ENCODE measurements around the gene ENO2.

The ENO2 gene

GRCh38 chr12:6914947-6915788 is 788 bp downstream of the ENO2 start:
- DNase-seq: no peak

DNA sequence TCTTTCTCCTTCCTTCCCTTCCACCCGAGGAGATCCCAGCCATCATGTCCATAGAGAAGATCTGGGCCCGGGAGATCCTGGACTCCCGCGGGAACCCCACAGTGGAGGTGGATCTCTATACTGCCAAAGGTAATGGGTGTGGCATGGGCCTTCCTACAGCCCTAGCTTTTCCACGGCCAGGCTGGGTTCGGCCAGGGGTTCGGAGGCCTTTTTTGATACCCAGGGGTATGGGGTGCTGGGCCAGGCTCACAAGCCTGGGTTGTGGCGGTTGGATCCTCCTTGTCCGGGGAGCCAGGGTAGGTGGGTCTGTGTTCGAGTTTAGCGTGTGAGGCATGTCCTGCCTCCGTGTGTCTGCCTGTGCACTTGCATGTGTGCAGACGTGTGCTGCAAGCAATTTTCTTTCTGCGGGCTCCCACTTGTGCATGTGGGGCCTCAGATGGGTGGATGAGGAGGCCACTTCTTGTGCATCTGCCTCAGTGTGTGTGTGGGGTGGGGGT is 1.5 kb downstream of the ENO2 start:
- no peak for DNase-seq

- no peak for DNase-seq
Measured at GRCh38 chr12:6916426-6917200, 2.2 kb downstream of the ENO2 start.

DNA sequence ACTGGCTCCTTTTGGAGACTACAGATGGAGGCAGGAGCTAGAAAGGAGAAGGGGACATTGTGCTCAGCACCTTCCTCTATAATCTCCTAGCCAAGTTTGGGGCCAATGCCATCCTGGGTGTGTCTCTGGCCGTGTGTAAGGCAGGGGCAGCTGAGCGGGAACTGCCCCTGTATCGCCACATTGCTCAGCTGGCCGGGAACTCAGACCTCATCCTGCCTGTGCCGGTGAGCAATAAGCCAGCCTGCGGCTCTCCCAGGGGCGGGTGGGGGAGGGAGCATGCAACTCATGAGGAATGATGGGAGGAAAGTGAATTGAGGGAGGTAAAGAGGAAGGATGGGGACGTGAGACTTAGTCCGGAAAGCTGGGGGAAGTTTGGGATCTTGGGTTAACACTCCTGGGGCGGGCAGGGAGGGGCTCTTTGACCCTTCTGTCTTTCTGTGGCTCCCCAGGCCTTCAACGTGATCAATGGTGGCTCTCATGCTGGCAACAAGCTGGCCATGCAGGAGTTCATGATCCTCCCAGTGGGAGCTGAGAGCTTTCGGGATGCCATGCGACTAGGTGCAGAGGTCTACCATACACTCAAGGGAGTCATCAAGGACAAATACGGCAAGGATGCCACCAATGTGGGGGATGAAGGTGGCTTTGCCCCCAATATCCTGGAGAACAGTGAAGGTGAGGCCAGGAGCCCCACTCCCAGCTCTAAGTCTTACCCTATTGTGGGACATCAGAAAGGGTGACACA is 3.3 kb downstream of the ENO2 start:
- DNase-seq: no peak

DNA sequence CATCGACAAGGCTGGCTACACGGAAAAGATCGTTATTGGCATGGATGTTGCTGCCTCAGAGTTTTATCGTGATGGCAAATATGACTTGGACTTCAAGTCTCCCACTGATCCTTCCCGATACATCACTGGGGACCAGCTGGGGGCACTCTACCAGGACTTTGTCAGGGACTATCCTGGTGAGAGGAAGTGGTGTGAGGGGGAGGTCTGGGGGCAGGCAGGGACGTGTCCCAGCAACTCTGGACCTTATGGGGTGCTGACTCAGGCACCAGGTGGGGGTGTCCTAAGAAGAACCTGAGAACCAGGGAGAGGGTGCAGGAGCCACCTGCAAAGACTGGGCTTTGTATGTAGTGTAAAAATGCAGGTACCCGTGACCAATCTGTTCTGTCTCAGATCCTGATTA is 5.2 kb downstream of the ENO2 start:
- DNase-seq: no peak

- no peak for DNase-seq
Measured at GRCh38 chr12:6921539-6921938, 7.2 kb downstream of the ENO2 start.

GRCh38 chr12:6921996-6922946 is 7.9 kb downstream of the ENO2 start:
- no peak for DNase-seq

DNA sequence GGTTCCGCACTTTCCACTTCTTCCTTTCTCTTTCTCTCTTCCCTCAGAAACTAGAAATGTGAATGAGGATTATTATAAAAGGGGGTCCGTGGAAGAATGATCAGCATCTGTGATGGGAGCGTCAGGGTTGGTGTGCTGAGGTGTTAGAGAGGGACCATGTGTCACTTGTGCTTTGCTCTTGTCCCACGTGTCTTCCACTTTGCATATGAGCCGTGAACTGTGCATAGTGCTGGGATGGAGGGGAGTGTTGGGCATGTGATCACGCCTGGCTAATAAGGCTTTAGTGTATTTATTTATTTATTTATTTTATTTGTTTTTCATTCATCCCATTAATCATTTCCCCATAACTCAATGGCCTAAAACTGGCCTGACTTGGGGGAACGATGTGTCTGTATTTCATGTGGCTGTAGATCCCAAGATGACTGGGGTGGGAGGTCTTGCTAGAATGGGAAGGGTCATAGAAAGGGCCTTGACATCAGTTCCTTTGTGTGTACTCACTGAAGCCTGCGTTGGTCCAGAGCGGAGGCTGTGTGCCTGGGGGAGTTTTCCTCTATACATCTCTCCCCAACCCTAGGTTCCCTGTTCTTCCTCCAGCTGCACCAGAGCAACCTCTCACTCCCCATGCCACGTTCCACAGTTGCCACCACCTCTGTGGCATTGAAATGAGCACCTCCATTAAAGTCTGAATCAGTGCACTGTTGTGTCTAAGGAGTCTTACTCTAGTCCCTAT is 8.8 kb downstream of the ENO2 start:
- DNase-seq: no peak

DNA sequence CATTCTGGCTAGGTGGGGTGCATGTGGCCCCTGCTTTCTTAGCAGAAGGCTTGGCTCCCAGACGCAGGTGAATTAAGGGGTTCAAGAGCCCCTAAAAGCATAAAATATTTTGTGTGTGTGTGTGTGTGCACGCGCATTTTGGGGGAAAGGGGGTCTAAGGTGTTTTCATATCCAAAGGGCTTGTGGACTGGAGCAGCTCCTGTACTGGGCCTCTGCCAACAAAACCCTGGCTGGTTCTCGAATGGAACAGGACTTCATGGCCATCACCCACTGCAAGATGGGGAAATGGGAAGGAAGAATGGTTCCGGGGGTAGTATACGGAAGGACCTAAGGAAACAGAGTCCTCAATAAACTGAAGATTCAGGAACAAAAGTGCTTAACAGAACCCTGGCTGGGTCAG is 9.5 kb downstream of the ENO2 start:
- DNase-seq: no peak

GRCh38 chr12:6925239-6925539 is 10.8 kb downstream of the ENO2 start:
- DNase-seq: no peak

- no peak for DNase-seq
Measured at GRCh38 chr12:6925540-6926279, 11.3 kb downstream of the ENO2 start.

DNA sequence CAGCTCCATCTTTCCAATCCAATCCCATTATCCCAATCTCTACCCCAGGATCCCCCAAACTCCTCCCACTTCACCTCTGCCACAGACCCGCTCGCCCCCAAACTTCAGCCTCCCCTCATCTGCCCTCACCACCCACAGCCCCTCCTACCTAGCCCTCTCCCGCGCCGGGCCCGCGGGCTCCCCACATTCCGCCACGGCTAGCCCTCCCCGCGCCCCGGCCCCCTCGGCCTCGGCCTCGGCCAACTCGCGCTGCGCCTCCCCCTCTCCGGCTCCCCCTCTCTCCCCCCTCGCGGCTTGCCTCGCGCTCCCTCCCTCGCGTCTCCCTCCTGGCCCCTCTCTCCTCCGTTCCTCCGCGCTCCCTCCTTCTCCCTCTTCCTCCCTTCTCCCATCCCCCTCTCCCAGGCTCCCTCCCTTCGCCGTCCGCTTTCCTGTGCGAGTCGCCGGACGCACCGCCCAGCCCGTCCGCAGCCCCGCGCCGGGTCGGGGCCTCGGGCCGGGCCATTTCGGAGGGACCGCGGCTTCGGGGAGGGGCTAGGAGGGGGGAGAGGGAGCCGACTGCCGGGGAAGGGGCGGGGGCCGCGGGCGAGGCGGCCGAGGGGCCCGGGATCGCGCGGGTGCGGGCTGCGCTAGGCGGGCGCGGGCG is 13.1 kb downstream of the ENO2 start, which contains the start of gene ATN1:
TSS of gene ATN1 (plus strand) at position 581 of the 643 bp plus-strand sequence. CDS start 6,043 bp downstream, outside the sequence.
- no peak for DNase-seq

DNA sequence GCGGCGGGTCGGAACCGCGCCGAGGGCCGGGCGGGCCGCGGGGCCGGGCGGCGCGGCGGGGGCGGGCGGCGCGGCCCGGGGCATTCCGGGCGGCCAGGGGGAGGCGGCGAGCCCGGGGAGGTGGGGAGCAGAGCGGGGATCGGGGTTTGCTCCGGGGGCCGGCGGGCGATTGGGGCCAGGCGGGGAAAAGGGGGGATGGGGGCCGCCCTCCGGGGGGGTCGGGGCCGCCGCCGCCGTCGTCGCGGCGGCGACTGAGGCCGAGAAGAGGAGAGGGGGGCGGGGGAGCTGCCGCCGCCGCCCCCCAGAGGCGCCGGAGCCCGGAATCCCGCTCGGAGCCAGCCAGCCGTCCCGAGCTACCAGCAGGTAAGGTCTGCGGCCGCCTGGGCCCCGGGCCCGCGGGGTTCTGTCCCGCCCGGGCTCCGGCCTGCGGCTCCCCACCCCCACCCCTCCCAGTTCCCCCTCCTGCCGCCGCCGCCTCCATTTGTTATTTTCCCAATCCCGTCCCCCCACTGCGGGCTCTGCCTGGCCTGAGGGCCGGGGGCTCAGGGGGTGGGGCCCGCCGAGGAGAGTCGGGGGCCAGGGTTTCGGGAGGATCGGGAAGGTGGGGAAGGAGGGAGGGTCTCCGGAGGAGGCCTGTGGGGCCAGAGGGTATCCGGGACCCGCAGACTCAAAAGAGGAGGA is 13.8 kb downstream of the ENO2 start:
- no peak for DNase-seq

- DNase-seq: no peak
Measured at GRCh38 chr12:6928703-6929407, 14.5 kb downstream of the ENO2 start.

DNA sequence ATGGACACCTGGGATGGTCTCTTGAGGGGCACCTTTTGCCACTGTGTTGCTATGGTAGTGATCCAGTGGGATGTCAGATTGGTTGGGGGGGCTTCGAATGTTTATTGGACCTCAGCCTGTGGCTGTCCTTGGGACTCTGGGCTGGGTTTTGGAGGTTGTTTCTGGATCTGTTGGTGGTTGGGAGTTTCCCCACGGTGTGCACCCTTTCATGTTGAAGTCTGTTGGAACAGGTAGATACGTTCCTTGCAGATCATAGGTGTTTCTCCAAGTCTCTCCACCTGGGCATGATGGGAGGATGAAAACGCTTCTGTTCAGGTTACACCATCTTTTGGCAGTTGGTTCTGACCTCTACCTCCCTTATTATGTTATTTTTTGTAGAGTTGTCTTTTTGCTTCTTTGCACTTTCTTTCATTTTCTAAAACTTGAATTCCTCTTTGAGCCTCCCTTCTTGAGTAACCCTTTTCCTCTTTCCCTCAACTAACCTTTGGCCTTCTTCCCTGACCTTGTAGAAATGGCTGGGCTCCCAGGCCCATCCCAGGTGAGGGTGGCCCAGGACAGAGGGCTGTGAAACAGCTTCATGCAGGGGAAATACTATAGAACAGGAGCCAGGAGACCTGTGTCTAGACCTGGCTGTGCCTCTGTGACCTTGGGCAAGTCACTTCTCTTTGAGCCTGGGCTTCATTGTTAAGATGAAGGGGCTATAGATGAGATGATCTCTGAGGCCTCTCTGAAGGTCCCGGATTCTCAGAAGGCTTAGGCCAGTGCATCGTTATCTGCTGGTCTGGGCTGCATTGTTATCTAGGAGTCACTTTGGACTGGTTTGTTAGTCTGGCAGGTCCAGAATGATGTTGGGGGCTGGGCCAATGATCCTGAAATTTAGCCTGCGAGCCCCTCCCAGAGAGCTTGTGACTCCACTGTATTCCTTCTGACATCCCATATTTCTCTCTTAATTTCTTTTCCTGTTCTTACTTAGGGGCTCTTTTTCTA is 15.4 kb downstream of the ENO2 start:
- DNase-seq: no peak

DNA sequence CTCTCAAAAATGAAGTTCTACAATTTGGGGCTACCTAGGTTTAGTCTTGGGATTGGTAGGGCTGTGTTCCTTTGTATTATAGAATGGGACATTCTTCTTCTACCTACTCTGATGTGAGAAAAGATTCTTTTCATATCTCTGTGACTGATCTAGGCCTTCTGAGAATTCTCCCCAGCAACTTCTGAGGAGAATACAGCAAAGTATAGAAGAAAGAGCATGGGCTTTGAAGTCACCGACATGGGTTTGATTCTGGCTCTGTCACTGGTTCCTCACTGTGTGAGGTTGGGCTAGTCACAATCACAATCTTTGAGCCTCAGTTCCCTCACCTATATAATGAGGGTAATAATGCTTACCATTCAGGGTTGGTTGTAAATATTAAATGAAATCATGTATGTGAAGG is 18.4 kb downstream of the ENO2 start:
- DNase-seq: no peak

- no peak for DNase-seq
Measured at GRCh38 chr12:6934110-6934509, 19.7 kb downstream of the ENO2 start.

Measured in activated CD8-positive, alpha-beta memory T cell treated with anti-CD3 and anti-CD28 coated beads, Interleukin-2, amount 50 U/mL, for 48 hours (primary cell).